Measurements from ENCODE around the gene KCNJ1. TPM values are rescaled to one million over a fixed set of nuclear protein-coding genes. Genes with fewer than 3 reads are reported as not detected.

The KCNJ1 gene
- total and polyA plus RNA-seq, 8 donors, result 0.09 to 0.83 (median 0.38) TPM; not detected in 2

DNA sequence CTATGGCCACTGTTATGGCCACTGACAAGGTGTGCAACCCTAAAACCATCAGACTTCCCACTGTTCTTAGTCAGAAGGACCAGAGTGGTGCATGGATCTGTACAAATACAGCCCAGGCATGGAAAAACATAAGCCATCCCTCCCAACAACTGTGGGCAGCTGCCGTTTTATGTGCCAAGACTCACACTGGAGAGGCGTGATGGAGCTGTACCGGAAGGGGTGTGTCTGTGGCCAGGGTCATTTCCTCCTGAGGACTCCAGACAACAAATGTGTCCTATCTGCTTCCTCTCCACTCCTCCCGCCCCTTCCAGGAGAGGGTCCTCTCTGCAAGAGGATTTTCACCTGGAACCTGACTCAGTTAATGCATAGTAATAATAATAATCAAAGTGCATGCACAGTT, 29.5 kb downstream of the KCNJ1 start:
- TF ChIP-seq, protein P1, sequence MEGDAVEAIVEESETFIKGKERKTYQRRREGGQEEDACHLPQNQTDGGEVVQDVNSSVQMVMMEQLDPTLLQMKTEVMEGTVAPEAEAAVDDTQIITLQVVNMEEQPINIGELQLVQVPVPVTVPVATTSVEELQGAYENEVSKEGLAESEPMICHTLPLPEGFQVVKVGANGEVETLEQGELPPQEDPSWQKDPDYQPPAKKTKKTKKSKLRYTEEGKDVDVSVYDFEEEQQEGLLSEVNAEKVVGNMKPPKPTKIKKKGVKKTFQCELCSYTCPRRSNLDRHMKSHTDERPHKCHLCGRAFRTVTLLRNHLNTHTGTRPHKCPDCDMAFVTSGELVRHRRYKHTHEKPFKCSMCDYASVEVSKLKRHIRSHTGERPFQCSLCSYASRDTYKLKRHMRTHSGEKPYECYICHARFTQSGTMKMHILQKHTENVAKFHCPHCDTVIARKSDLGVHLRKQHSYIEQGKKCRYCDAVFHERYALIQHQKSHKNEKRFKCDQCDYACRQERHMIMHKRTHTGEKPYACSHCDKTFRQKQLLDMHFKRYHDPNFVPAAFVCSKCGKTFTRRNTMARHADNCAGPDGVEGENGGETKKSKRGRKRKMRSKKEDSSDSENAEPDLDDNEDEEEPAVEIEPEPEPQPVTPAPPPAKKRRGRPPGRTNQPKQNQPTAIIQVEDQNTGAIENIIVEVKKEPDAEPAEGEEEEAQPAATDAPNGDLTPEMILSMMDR (IDR thresholded peaks at IDR 0.05), result no peak
- no peaks in the 10 kb centered on the region for H3K9me3 ChIP-seq
- DNase-seq (no peak), ATAC-seq (peak; percentile 27)
- H3K36me3 ChIP-seq, result no peaks in the 10 kb centered on the region
- intact Hi-C loops (cut with DNase I), result no loop called here
- no peak overlapping the region for H3K4me3 ChIP-seq
- no peaks in the 10 kb centered on the region for H3K27me3 ChIP-seq
- H3K27ac ChIP-seq, result peak overlapping the region in 1 of 2 donors; percentile 54
- H3K4me1 ChIP-seq, result peaks cover 0 to 36% of the 10 kb centered on the region in 2 donors

DNA sequence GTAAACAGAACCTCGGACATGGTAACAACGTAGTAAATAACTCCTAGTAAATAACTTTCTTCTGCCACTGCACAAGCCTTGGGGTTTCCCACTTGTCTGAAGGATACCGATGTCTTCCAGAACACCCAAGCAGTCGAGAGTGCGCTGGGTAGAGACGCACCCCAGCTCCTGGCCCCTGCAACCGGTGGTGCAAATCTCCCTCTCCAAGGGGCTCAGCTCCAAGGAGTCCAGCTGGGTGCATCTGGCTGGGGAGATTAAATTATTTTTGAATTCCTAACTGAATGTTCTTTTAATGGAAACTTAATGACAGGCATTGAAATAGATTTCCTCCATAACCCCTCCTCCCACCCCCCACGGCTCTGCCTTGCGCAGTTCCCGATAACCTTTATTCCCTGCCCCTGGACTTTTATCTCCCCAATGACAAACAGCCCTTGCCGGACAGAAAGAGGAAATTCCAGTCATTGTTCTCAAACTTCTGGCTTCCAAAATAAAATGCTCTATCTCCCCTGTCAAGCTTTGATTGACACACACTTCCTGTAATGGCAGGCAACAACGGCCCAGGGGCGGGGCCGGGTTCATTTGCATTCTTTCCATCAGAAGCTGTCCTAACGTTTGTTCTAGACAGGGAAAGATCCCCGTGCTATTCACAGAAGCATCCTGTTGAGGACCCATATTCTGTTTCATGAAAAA, 31.2 kb downstream of the KCNJ1 start:
- TF ChIP-seq, protein P1 (IDR thresholded peaks at IDR 0.05), result no peak
- Histone ChIP-seq H3K4me1 (peaks cover 0 to 38% of the 10 kb centered on the region in 2 donors), H3K27me3 (no peaks in the 10 kb centered on the region), H3K27ac (peak overlapping the region in 1 of 2 donors; percentile 54), H3K4me3 (no peak overlapping the region), H3K36me3 (no peaks in the 10 kb centered on the region), H3K9me3 (no peaks in the 10 kb centered on the region)
- ATAC-seq (peak; percentile 13), DNase-seq (peak in 2 of 4 donors; percentile 86 to 89)
- intact Hi-C loops (cut with DNase I), result no loop called here

DNA sequence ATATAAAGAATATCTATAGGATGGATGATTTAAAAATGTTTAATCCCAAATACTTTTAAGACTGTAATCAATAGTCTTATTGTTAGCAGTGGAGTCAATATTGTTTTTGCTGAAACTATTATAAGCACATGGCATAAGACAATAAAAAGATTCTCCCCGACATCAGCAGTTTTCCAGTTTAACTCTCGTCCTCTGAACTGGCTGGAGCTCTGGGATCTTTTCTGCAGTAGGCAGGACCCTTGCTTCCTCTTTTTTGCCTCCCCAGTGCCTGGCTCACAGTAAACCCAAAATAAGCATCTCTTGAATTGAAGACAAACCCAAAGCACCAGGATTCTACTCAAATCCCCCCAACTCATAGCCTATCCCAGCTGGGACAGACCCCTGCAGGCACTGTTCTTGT, 32.9 kb downstream of the KCNJ1 start:
- H3K4me1 ChIP-seq, result peaks cover 0 to 44% of the 10 kb centered on the region in 2 donors
- no peak overlapping the region for H3K4me3 ChIP-seq
- DNase-seq (no peak), ATAC-seq (no peak)
- intact Hi-C loops (cut with DNase I), result loop anchor here in 1 of 2 donors (5.0 kb wide), 1 partner anchor 662 kb away; no protein-coding TSS in a partner anchor
- no peaks in the 10 kb centered on the region for H3K27me3 ChIP-seq
- H3K36me3 ChIP-seq, result no peaks in the 10 kb centered on the region
- TF ChIP-seq, protein P1 (IDR thresholded peaks at IDR 0.05), result no peak
- H3K9me3 ChIP-seq, result no peaks in the 10 kb centered on the region
- no peak overlapping the region for H3K27ac ChIP-seq

DNA sequence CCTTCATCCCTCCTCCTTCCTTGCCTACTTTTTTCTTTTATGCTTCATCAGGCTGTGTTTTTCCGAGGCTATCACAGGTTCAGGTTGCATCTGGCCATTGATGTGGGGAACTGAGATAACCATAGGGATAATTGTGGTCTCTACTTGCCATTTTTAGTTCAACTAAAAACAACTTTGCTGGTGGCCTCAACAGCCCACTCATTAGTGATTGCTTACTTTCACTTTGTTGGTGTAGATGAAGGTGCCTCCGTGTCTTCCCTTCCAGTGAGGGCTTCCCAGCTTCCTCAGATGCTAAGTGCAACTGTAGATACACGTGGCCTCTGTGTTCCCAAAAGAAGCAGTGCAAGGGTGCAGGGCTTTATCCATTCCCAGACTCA, 35.0 kb downstream of the KCNJ1 start:
- ATAC-seq (no peak), DNase-seq (no peak)
- no peak overlapping the region for H3K27ac ChIP-seq
- intact Hi-C loops (cut with DNase I), result loop anchor here in 1 of 2 donors (5.0 kb wide), 1 partner anchor 660 kb away; no protein-coding TSS in a partner anchor
- peaks cover 0 to 37% of the 10 kb centered on the region in 2 donors for H3K4me1 ChIP-seq
- TF ChIP-seq, protein P1 (IDR thresholded peaks at IDR 0.05), result no peak
- no peaks in the 10 kb centered on the region for H3K27me3 ChIP-seq
- H3K4me3 ChIP-seq, result no peak overlapping the region
- no peaks in the 10 kb centered on the region for H3K36me3 ChIP-seq
- no peaks in the 10 kb centered on the region for H3K9me3 ChIP-seq

Data from left lung (tissue), 10 donors.